ENCODE measurements around the gene MARS1. TPM values are rescaled to one million over a fixed set of nuclear protein-coding genes. Genes with fewer than 3 reads are reported as not detected.

Gene MARS1
- total RNA-seq, 2 experiments from 2014 or later: 203 to 204 TPM

DNA sequence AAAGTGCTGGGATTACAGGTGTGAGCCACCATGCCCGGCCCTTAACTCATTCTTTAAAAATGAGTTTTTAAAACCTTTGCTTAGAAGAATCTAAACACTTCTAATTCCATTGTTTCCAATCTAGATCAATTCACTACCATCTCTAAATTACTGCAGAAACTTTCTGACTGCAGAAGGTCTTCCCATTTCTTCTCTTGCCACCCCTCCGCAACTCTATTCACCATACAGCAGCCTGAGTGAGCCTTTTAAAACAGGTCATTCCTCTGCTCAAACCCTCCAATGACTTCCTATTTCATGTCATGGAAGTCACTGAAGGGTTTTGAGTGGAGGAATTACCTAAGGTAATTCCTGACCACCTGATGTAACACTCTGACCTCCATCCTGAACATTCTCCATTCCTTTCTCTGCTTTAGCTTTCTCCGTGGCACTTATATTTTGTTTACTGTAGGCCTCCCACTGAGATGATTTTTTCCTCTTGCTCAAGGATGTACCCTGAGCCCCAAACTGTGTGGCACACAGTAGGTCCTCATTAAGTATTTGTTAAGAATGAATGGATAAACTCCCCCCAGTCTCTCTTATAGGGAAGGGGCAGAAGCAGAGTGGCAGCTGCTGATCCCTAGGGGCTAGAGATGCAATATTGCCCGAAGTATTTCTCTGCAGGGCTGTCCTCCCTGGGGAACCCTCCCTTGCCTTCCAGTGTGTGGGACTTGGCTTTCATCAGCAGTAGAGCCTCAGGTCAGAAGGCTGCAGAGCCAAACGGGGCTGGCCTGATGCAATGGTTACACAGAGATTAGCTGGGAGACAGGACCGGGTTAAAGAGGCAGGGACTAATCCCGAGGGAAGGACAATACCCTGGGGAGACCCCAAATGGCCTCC lies 31.3 kb downstream of the MARS1 start:
- Mint-ChIP-seq H3K9me3 (no peaks in the 10 kb centered on the region), H3K27ac (peak overlapping the region; percentile 100), H3K27me3 (no peaks in the 10 kb centered on the region), H3K4me1 (ENCODE audit: low read depth) (peaks cover 59% of the 10 kb centered on the region), H3K4me3 (peak overlapping the region; percentile 95), H3K36me3 (ENCODE audit: low read depth) (peaks cover 82% of the 10 kb centered on the region)
- Histone ChIP-seq H3K4me3 (ENCODE audit: low read length) (peak overlapping the region; percentile 100), H3K9me3 (ENCODE audit: control insufficient read depth in 1 of 2, insufficient read depth in 1 of 2, low read length in 2 of 2) (no peaks in the 10 kb centered on the region), H3K36me3 (ENCODE audit: insufficient read depth, low read length) (peaks cover 42% of the 10 kb centered on the region), H3K27me3 (ENCODE audit: control insufficient read depth in 1 of 2, insufficient read depth in 2 of 2, low read length in 2 of 2) (no peaks in the 10 kb centered on the region), H3K4me1 (ENCODE audit: insufficient read depth, low read length) (peaks cover 56% of the 10 kb centered on the region), H3K27ac (ENCODE audit: low read depth in 1 of 2, low read length in 2 of 2) (peak overlapping the region; percentile 97 to 99)
- DNase-seq (peak in 2 of 14 experiments; percentile 12 to 22), ATAC-seq (ENCODE audit: poor library complexity) (no peak)
- CTCF ChIA-PET: interaction anchor here (1.0 to 2.0 kb wide), 3 partner anchors 17 to 64 kb away, joined by 3 to 8 read pairs (median 3); partner anchors contain the start of gene GLI1
- POLR2A ChIA-PET: interaction anchor here (0.8 to 2.9 kb wide), 6 partner anchors 20 to 233 kb away, joined by 3 to 61 read pairs (median 4); partner anchors contain the start of genes ARHGAP9, CDK4 and MARS1
- TF ChIP-seq, protein P1, sequence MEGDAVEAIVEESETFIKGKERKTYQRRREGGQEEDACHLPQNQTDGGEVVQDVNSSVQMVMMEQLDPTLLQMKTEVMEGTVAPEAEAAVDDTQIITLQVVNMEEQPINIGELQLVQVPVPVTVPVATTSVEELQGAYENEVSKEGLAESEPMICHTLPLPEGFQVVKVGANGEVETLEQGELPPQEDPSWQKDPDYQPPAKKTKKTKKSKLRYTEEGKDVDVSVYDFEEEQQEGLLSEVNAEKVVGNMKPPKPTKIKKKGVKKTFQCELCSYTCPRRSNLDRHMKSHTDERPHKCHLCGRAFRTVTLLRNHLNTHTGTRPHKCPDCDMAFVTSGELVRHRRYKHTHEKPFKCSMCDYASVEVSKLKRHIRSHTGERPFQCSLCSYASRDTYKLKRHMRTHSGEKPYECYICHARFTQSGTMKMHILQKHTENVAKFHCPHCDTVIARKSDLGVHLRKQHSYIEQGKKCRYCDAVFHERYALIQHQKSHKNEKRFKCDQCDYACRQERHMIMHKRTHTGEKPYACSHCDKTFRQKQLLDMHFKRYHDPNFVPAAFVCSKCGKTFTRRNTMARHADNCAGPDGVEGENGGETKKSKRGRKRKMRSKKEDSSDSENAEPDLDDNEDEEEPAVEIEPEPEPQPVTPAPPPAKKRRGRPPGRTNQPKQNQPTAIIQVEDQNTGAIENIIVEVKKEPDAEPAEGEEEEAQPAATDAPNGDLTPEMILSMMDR (IDR thresholded peaks at IDR 0.05): no peak
- intact Hi-C loops (cut with DNase I, micrococcal nuclease): loop anchor here in 1 of 2 experiments (1.0 kb wide), 2 partner anchors 28 to 30 kb away; partner anchors contain the start of gene DCTN2

DNA sequence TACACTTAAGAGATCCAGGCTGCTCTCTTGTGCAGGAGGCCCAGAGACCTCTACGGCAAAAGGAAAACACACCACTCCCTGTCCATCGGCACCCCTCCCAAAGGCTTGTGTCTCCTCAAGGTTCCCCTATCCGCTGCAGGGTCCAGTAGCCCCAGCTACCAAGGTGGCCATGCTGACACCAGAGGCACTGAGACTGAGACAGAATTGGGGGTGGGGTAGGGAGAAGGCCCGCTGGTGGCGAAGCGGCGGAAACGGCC lies 31.9 kb downstream of the MARS1 start:
- peaks cover 41% of the 10 kb centered on the region for H3K36me3 ChIP-seq (ENCODE audit: insufficient read depth, low read length)
- TF ChIP-seq, protein P1 (IDR thresholded peaks at IDR 0.05): no peak
- no peaks in the 10 kb centered on the region for H3K27me3 ChIP-seq (ENCODE audit: control insufficient read depth in 1 of 2, insufficient read depth in 2 of 2, low read length in 2 of 2)
- H3K27ac ChIP-seq (ENCODE audit: low read depth in 1 of 2, low read length in 2 of 2): peak overlapping the region; percentile 97 to 99
- peaks cover 82% of the 10 kb centered on the region for H3K36me3 Mint-ChIP-seq (ENCODE audit: low read depth)
- H3K4me3 ChIP-seq (ENCODE audit: low read length): peak overlapping the region; percentile 100
- peaks cover 64% of the 10 kb centered on the region for H3K4me1 Mint-ChIP-seq (ENCODE audit: low read depth)
- H3K27me3 Mint-ChIP-seq: no peaks in the 10 kb centered on the region
- peaks cover 61% of the 10 kb centered on the region for H3K4me1 ChIP-seq (ENCODE audit: insufficient read depth, low read length)
- ChIA-PET POLR2A (interaction anchor here (0.8 to 2.9 kb wide), 11 partner anchors 20 to 1402 kb away, joined by 3 to 61 read pairs (median 4); partner anchors contain the start of genes ARHGAP9, CDK4, GLI1 and MARS1), CTCF (interaction anchor here (1.0 to 2.0 kb wide), 3 partner anchors 17 to 64 kb away, joined by 3 to 8 read pairs (median 3); partner anchors contain the start of gene GLI1)
- DNase-seq: peak in 6 of 14 experiments; percentile 11 to 41 (median 23)
- no peak for ATAC-seq (ENCODE audit: poor library complexity)
- no peaks in the 10 kb centered on the region for H3K9me3 ChIP-seq (ENCODE audit: control insufficient read depth in 1 of 2, insufficient read depth in 1 of 2, low read length in 2 of 2)
- H3K9me3 Mint-ChIP-seq: no peaks in the 10 kb centered on the region
- H3K27ac Mint-ChIP-seq: peak overlapping the region; percentile 100
- peak overlapping the region; percentile 95 for H3K4me3 Mint-ChIP-seq
- intact Hi-C loops (cut with DNase I, micrococcal nuclease): loop anchor here (1.0 to 5.0 kb wide), 6 partner anchors 30 to 423 kb away; partner anchors contain the start of genes ARHGAP9 (in 1 of the 2), ATP23 (in 1 of the 2) and CDK4 (in 1 of the 2)

DNA sequence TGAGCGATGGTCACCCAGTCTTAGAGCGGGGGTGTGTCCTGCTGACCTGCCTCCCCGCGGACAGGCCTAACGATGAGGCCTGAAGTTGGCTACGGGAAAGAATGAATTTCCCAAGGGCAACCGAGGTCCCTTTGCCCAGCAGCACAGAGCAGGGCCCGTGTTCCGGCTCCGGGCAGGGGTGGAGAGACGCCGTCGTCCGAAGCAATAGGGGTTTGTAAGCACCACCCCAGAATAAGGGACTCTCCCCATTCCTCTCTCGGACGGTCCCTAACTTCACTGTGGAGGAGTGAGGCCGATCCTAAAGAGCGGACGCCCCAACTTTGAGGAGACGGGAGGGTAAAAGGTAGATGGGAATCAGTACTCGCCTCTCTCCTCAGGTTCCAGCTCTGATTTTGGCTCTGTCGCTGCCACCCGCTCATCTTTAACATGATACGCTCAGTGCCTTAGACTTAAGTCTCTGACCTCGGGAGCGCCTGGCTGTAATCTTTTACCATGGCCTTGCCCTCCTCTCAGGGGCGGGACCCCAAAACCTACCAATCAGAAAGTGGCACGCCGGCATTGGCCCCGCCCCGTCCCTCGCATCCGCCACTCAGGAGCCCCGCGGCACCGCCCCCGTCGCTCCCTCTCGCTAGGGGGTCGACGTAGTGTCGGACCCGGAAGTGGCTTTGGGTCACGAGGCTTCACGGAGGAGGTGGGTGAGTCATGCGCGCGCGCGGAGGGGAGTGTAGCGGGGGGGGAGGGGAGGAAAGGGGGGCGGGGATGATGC lies 32.4 kb downstream of the MARS1 start, which contains the start of gene DDIT3:
Gene DDIT3 (minus strand): TSS at position 462 of the 766 bp plus-strand sequence. CDS start 3,108 bp downstream, outside the sequence.
- POLR2A ChIA-PET: interaction anchor here (0.8 to 2.9 kb wide), 18 partner anchors 21 to 1402 kb away, joined by 3 to 61 read pairs (median 4); partner anchors contain the start of genes ARHGAP9, CDK4, GLI1 and MARS1
- Histone ChIP-seq H3K36me3 (ENCODE audit: insufficient read depth, low read length) (peaks cover 41% of the 10 kb centered on the region), H3K4me1 (ENCODE audit: insufficient read depth, low read length) (peaks cover 66% of the 10 kb centered on the region), H3K27me3 (ENCODE audit: control insufficient read depth in 1 of 2, insufficient read depth in 2 of 2, low read length in 2 of 2) (no peaks in the 10 kb centered on the region), H3K4me3 (ENCODE audit: low read length) (peak within 1 kb of the TSS; percentile 100), H3K9me3 (ENCODE audit: control insufficient read depth in 1 of 2, insufficient read depth in 1 of 2, low read length in 2 of 2) (no peaks in the 10 kb centered on the region), H3K27ac (ENCODE audit: low read depth in 1 of 2, low read length in 2 of 2) (peak within 1 kb of the TSS; percentile 97 to 99)
- no peaks in the 10 kb centered on the region for H3K27me3 Mint-ChIP-seq
- peaks cover 81% of the 10 kb centered on the region for H3K36me3 Mint-ChIP-seq (ENCODE audit: low read depth)
- H3K9me3 Mint-ChIP-seq: no peaks in the 10 kb centered on the region
- CTCF ChIA-PET: interaction anchor here (1.0 to 2.0 kb wide), 5 partner anchors 18 to 63 kb away, joined by 3 to 8 read pairs (median 3); partner anchors contain the start of gene GLI1
- ATAC-seq (ENCODE audit: poor library complexity) (peak; percentile 78), DNase-seq (peak; percentile 98 to 100 (median 99))
- H3K4me3 Mint-ChIP-seq: peak within 1 kb of the TSS; percentile 95
- TF ChIP-seq, protein P1 (IDR thresholded peaks at IDR 0.05): no peak
- intact Hi-C loops (cut with DNase I, micrococcal nuclease): loop anchor here (1.0 to 5.0 kb wide), 5 partner anchors 41 to 422 kb away; partner anchors contain the start of genes ARHGAP9 (in 1 of the 2), ATP23 (in 1 of the 2) and CDK4 (in 1 of the 2)
- H3K27ac Mint-ChIP-seq: peak within 1 kb of the TSS; percentile 100
- H3K4me1 Mint-ChIP-seq (ENCODE audit: low read depth): peaks cover 64% of the 10 kb centered on the region
